Effector CD4-positive, alpha-beta T cell (primary cell): Measurements from ENCODE around the gene SLC13A1.
"Not testable (repeated sequence)": the region's sequence is repeated elsewhere in the genome, so short reads cannot be mapped to it uniquely, and the experiment has no call there.

Source experiments
- DNase-seq: peaks from one replicate; pipeline ENCODE4 v3.0.0-alpha.2; 2020

Gene SLC13A1

DNA sequence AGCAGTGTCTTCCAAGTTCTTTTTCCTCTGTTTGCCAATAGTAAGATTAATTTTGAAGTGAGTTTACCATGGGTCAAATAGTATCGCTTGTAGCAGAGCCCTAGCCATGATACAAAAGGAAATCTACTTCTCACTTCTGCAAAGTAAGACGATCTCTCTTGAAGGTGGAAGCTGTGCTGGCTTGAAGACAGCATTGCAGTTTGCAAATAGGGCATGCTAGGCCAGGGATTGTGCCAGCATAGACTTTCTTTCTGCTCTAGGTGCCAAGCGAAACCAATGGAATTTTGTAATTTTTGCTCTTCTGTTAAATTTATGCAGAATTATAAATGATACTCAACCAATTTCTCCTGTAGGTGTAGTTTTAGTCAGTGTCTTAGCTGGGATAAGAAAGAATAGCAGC is 74.5 kb downstream of the SLC13A1 start:
- DNase-seq: no peak

DNA sequence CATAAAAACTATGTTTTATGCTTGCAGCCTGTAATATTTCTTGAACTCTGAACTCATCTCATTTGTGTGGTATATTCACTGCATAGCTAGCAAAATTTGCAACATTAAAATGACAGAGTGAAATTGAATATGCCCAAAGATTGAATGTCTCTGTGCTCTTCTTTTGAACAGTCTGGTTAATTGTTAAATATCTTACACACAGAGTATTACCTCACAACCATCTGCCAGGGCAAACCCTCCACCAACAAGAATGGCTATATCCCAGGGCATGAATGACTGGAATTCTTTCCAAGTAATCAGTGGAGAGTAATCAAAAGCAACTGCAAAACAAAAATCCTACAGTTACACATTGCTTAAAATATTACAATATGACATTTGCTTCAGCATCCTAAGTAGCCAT is 76.9 kb downstream of the SLC13A1 start:
- DNase-seq: no peak

DNA sequence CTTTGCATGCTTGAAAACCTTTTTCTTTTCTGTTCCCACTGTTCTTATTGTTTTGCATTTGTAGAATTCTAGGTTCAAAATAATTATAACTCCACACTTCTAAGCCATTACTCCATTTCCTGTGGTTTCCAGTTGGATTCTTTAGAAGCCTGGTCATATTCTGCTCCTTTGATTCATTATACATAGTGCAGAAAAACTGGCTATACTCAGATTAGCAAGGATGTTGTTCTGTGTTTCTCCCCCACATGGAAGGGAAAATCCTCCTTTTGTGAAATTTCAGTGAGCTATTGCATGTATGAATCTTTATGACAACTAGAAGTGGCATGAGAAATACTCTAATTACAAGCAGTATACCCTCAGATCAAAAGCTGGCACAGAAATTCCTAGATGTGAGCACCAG is 79.5 kb downstream of the SLC13A1 start:
- no peak for DNase-seq

DNA sequence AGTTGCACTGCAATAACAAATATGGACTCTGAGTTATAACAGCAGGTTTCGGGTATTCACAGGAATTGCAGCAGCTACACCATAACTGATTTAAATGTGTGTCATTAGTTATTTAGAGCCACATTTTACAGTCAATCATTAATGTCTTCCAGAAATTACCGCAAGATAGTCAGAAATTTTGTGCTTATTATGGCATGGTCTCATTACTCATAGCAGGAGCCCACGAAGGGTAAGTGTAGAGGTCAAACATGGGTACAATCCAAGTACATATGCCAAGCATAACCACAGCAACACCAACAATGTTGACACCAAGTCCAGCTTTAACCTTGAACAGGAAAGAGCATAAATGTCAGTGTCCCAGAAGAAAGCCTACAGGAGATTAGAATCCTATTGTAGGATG is 84.4 kb downstream of the SLC13A1 start:
- DNase-seq: no peak

DNA sequence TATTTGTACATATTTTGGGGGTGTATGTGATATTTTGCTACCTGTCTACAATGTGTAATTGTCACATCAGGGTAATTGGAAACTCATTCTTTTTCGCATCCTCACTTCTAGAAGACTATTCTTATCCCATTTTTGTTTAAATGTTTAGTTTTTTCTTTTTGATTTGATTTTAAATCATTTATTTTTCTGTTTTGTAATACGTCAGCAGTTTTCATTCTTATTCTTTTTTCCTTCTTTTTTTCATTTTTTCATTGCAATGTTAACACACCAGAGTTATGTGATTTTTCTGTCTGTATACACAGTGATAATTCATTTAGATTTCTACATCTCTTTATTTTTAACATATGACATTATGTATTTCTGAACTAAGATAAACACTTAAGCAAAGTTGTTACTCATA is 85.5 kb downstream of the SLC13A1 start:
- no peak for DNase-seq

DNA sequence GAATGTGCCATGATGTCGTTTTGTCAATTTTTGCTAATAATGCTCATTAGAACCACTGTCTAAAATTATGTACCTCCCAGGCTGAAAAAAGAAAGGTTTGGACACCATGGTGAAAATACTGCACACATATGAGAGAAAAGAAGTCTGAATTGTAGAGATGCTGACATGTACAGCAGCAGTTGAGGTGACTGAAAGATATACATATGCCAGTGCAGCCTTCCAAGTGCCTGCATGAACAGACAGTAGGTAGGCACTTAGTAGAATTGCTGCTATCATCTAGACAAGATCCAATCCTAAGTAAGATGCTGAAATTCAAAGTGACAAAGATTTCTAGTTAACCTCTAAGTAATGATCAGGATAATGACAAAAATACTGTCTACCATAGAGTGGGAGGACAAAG is 86.9 kb downstream of the SLC13A1 start:
- DNase-seq: no peak

DNA sequence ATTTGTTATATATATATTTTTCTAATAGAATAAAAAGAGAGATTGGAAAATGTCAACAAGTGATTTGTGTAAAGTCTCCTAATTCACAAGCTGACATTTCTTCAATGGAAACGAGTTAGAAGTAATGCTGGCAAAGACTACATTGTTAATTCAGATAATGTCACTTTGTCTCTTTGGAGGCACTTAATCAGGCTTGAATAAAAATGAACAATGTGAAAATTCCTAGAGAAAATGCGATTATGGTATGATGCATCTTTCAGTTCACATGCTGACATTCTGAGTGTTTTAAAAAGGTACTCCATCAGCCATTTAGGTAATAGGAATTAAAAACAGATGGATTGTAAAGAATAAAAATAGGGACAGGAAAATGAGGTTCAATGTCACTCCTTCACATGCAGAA is 100.1 kb downstream of the SLC13A1 start:
- no peak for DNase-seq

DNA sequence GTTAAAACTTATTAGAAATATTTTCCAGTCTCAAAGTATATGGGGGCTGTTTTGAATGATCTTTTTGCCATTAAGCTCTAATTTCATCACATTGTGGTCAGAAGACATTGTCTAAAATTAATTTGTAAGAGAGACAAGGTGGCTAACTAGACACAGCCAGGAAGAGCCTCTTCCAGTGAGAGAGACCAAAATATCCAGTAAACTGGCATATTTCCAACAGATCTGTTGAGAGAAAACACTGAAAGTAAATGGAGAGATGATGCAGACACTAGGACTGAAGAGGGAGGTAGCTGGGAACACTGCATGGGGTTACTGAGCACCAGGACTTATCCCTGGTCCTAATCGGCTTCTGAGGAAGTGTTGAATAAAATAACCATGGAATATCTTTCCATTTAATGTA is 102.8 kb downstream of the SLC13A1 start:
- DNase-seq: no peak

DNA sequence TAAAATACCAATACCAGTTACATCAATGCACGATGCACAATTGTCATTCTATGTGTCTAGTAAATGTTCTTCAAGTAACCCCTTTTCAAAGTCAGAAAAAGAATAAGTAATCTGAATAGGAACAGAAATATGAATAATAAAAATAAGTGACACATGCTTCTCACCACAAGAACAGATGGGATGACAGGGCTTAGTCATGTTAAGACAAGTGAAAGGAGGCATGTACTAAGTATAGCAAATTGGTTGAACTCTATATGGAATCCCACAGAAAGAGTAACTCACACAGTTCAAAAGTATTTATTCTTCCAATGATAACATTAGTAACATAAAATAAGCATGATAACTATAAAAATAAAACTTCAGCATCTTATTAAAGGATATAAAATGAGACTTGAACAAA is 103.3 kb downstream of the SLC13A1 start:
- no peak for DNase-seq

DNA sequence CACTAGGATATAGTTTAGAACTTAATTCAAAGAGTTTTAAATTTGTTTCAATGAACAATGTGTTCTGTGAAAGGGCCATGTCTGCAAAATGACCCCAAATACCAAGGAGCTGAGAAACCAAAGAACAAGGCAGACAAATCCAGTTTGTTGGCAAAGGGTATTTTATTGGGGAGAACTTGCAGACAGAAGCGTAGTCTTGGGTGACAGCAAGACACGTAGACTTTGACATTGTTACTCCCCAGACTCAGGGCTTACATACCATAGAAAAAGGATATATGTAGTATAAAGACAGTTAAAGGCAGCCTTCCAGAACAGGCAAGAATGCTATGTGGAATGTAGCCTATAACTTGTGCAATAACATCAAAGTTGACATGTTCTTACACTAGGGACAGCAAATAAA is 109.3 kb downstream of the SLC13A1 start:
- no peak for DNase-seq

DNA sequence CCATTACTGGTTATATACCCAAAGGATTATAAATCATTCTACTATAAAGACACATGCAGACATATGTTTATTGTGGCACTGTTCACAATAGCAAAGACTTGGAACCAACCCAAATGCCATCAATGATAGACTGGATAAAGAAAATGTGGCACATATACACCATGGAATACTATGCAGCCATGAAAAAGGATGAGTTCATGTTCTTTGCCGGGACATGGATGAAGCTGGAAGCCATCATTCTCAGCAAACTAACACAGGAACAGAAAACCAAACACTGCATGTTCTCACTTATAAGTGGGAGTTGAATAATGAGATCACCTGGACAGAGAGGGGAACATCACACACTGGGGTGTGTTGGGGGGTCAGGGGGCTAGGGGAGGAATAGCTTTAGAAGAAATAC is 112.9 kb downstream of the SLC13A1 start:
- not testable (repeated sequence) for DNase-seq

DNA sequence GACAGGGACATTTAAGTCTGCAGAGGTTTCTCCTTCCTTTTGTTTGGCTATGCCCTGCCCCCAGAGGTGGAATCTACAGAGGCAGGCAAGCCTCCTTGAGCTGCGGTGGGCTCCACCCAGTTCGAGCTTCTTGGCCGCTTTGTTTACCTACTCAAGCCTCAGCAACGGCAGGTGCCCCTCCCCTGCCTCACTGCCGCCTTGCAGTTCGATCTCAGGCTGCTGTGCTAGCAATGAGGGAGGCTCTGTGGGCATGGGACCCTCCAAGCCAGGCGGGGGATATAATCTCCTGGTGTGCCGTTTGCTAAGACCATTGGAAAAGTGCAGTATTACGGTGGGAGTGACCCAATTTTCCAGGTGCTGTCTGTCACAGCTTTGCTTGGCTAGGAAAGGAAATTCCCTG is 114.9 kb downstream of the SLC13A1 start:
- DNase-seq: not testable (repeated sequence)

DNA sequence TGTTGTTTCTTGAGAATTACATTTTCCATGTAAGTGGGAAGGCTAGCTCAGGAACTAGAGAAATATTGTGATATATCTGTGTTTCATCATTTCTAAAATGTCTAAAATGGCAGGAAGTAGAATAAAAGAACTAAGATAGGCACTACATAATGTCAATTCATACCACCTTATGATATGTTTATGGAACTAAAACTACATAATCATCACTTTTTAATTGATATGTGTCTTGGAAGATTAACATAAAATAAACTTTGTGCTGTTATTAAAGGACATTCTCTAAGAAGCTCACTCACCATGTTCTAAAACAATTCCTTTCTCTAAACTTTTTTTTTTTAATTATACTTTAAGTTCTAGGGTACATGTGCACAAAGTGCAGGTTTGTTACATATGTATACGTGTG is 120.7 kb downstream of the SLC13A1 start:
- no peak for DNase-seq

DNA sequence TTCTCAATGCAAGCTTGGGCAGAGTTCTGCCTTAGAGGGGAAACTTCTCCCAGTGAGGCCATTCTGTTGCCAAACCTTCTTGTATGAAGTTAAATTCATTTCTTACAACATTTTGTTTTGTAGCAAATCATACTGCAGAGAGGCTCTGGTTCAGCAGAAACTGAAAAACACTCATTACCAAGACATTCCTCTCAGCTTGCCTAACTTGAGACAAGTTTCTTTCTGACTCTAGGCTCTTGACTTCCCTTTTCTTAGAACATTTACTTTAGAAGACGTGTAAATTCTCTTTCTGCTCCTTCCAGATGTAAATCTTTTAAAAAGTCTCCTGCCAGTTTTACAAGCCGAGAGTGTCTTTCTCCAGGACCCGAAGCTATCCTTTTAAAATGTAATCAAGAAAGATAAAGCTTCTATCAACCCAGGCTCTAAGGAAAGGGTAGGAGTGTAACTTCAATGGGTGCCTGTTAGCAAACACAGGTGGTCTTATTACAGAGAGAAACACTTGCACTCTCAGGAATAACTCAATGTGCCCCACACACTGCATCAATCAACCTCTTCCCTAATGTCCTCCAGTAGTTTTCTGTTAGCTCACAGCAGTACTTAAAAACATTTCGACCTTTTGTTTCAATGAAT is 123.8 kb downstream of the SLC13A1 start:
- DNase-seq: no peak

DNA sequence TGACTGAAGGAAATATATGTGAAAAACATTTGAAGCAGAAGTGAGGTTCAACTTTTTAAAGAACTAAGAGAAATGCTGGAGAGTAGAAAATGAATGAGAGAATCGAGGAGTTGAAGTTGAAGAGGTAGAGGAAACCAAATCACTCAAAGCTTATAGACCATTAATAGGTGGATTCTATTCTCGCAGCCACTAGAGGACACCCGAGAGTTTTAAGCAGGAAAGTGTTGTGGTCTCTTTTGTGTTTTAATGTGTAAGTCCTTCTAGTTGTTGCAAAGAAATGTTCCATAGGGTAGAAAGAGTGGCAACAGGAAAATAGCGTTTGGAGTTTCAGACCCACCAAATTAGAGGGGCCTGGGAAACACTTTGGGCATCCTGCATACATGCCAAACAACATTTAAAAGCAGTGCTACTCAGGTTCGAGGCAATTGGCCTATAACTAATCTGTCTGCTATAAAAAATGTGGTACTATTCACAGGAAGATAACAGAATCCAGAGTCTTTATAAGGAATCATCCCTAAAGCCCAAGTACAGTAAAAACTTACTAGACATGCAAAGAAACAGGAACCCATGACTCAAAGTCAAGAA is 129.0 kb downstream of the SLC13A1 start:
- DNase-seq: no peak

DNA sequence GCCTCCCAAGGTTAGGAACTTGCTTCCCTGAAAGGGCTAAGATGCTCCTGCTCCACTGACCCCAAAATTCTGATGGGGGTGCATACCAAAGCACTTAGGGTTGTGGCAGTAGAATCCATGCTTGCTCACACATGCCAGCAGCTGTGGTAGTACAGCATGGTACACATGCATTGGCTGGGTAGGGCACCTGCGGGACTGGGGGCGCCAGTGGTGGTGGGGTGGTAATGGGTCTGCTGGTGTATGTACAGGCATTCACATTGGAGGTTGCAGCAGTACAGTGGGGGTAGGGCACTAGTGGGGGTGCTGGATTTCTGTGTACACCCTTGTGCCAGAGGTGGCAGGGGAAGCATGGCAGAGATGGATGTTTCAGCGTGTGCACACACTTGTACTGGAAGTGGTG is 132.0 kb downstream of the SLC13A1 start:
- DNase-seq: no peak
